OCI-LY1 (cell line): ENCODE results near the gene DPAGT1.

Experiments
- CTCF ChIP-seq: fragments of 200-600 bp; sonication (generic), shearing (Covaris generic); IDR thresholded peaks from 2 replicates; pipeline ENCODE4 v1.5.1; 2017; ENCODE audit warnings: mild to moderate bottlenecking, antibody characterized with exemption, low read length, moderate library complexity, mixed read lengths
- EZH2 ChIP-seq: fragments of 200-600 bp; sonication (generic), shearing (Covaris generic); IDR thresholded peaks from 2 replicates; pipeline ENCODE4 v1.8.0; 2017; ENCODE audit warnings: borderline replicate concordance, mixed run types, mild to moderate bottlenecking, antibody characterized with exemption, low read length, moderate library complexity, mixed read lengths

- TF ChIP-seq CTCF (no peak), EZH2 (no peak)
Measured at GRCh38 chr11:119149018-119149785, 47.5 kb upstream of the DPAGT1 start, which contains the start of gene ABCG4.
